ENCODE data around the gene EFTUD2. TPM values are rescaled to one million over a fixed set of nuclear protein-coding genes. Genes with fewer than 3 reads are reported as not detected.
A peak's percentile ranks its signal among the peaks of the same experiment; 100 is the strongest.

Gene EFTUD2
- total and polyA plus RNA-seq, 9 of the 15 experiments (the other 6 are each of a cell fraction or from before 2014, with no cell fraction given), result 65.8 to 362 (median 218) TPM

DNA sequence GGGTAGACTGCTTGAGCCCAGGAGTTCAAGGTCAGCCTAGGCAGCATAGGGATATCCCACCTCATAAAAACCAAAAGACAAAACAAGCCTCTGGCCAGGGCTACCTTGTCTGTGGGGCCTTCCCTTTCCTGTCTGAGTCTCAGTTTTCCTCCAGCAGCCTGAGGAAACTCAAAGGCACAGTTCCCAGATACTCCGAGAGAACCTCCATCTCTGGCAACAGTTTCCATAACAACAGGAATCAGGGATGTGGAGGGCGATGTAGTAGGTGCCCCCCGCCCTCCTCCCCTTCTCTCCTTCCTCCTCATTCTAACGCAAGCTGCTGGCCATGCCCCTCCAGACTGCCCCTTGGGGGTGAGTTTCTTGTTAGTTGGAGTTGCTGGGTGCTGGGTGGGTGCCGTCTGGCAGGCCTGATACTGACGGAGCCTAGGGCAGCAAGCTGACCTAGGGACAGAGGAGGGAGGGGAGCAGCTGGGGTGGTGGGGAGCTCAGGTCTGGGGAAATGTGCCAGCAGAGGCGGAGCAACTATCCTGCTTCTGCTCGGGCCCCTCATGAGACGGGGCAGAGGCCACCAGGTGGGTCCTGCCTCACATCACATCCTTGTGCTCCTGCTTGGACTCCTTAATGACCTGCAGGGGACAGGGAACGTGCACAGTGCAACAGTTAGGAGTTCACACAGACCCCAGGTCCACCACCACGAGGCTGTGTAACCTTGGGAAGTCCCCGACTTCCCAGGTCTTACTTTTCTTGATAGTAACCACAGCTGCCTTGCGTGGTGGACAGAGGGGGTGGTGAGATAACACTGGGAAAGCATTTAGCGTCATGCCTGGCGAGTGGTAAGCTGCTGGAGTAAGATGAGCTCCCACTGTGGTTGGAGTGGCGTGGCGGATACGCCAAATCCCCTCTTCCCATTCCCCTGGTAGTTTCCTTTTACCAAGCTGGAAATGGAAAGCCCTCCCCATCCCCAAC lies 7.8 kb upstream of the EFTUD2 start (continued):
- TF ChIP-seq, protein P1, sequence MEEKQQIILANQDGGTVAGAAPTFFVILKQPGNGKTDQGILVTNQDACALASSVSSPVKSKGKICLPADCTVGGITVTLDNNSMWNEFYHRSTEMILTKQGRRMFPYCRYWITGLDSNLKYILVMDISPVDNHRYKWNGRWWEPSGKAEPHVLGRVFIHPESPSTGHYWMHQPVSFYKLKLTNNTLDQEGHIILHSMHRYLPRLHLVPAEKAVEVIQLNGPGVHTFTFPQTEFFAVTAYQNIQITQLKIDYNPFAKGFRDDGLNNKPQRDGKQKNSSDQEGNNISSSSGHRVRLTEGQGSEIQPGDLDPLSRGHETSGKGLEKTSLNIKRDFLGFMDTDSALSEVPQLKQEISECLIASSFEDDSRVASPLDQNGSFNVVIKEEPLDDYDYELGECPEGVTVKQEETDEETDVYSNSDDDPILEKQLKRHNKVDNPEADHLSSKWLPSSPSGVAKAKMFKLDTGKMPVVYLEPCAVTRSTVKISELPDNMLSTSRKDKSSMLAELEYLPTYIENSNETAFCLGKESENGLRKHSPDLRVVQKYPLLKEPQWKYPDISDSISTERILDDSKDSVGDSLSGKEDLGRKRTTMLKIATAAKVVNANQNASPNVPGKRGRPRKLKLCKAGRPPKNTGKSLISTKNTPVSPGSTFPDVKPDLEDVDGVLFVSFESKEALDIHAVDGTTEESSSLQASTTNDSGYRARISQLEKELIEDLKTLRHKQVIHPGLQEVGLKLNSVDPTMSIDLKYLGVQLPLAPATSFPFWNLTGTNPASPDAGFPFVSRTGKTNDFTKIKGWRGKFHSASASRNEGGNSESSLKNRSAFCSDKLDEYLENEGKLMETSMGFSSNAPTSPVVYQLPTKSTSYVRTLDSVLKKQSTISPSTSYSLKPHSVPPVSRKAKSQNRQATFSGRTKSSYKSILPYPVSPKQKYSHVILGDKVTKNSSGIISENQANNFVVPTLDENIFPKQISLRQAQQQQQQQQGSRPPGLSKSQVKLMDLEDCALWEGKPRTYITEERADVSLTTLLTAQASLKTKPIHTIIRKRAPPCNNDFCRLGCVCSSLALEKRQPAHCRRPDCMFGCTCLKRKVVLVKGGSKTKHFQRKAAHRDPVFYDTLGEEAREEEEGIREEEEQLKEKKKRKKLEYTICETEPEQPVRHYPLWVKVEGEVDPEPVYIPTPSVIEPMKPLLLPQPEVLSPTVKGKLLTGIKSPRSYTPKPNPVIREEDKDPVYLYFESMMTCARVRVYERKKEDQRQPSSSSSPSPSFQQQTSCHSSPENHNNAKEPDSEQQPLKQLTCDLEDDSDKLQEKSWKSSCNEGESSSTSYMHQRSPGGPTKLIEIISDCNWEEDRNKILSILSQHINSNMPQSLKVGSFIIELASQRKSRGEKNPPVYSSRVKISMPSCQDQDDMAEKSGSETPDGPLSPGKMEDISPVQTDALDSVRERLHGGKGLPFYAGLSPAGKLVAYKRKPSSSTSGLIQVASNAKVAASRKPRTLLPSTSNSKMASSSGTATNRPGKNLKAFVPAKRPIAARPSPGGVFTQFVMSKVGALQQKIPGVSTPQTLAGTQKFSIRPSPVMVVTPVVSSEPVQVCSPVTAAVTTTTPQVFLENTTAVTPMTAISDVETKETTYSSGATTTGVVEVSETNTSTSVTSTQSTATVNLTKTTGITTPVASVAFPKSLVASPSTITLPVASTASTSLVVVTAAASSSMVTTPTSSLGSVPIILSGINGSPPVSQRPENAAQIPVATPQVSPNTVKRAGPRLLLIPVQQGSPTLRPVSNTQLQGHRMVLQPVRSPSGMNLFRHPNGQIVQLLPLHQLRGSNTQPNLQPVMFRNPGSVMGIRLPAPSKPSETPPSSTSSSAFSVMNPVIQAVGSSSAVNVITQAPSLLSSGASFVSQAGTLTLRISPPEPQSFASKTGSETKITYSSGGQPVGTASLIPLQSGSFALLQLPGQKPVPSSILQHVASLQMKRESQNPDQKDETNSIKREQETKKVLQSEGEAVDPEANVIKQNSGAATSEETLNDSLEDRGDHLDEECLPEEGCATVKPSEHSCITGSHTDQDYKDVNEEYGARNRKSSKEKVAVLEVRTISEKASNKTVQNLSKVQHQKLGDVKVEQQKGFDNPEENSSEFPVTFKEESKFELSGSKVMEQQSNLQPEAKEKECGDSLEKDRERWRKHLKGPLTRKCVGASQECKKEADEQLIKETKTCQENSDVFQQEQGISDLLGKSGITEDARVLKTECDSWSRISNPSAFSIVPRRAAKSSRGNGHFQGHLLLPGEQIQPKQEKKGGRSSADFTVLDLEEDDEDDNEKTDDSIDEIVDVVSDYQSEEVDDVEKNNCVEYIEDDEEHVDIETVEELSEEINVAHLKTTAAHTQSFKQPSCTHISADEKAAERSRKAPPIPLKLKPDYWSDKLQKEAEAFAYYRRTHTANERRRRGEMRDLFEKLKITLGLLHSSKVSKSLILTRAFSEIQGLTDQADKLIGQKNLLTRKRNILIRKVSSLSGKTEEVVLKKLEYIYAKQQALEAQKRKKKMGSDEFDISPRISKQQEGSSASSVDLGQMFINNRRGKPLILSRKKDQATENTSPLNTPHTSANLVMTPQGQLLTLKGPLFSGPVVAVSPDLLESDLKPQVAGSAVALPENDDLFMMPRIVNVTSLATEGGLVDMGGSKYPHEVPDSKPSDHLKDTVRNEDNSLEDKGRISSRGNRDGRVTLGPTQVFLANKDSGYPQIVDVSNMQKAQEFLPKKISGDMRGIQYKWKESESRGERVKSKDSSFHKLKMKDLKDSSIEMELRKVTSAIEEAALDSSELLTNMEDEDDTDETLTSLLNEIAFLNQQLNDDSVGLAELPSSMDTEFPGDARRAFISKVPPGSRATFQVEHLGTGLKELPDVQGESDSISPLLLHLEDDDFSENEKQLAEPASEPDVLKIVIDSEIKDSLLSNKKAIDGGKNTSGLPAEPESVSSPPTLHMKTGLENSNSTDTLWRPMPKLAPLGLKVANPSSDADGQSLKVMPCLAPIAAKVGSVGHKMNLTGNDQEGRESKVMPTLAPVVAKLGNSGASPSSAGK (IDR thresholded peaks at IDR 0.05), result peak; percentile 57
- TF ChIP-seq XRCC5 (IDR thresholded peaks at IDR 0.05; ENCODE audit: low read depth, low read length) (no peak), MTA3 (IDR thresholded peaks at IDR 0.05; ENCODE audit: borderline replicate concordance) (peak; percentile 69; the same call in 1 of the 2 replicates), RBFOX2 (IDR thresholded peaks at IDR 0.05; ENCODE audit: low read depth, low read length) (no peak), HDAC2 (IDR thresholded peaks at IDR 0.05) (peak; percentile 39; the same call in 1 of the 2 replicates), SNIP1 (IDR thresholded peaks at IDR 0.05; ENCODE audit: low read depth) (no peak)
- TF ChIP-seq, protein P2, sequence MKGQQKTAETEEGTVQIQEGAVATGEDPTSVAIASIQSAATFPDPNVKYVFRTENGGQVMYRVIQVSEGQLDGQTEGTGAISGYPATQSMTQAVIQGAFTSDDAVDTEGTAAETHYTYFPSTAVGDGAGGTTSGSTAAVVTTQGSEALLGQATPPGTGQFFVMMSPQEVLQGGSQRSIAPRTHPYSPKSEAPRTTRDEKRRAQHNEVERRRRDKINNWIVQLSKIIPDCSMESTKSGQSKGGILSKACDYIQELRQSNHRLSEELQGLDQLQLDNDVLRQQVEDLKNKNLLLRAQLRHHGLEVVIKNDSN (CRISPR knock-in tag; IDR thresholded peaks at IDR 0.05), result no peak
- TF ChIP-seq, protein P3, sequence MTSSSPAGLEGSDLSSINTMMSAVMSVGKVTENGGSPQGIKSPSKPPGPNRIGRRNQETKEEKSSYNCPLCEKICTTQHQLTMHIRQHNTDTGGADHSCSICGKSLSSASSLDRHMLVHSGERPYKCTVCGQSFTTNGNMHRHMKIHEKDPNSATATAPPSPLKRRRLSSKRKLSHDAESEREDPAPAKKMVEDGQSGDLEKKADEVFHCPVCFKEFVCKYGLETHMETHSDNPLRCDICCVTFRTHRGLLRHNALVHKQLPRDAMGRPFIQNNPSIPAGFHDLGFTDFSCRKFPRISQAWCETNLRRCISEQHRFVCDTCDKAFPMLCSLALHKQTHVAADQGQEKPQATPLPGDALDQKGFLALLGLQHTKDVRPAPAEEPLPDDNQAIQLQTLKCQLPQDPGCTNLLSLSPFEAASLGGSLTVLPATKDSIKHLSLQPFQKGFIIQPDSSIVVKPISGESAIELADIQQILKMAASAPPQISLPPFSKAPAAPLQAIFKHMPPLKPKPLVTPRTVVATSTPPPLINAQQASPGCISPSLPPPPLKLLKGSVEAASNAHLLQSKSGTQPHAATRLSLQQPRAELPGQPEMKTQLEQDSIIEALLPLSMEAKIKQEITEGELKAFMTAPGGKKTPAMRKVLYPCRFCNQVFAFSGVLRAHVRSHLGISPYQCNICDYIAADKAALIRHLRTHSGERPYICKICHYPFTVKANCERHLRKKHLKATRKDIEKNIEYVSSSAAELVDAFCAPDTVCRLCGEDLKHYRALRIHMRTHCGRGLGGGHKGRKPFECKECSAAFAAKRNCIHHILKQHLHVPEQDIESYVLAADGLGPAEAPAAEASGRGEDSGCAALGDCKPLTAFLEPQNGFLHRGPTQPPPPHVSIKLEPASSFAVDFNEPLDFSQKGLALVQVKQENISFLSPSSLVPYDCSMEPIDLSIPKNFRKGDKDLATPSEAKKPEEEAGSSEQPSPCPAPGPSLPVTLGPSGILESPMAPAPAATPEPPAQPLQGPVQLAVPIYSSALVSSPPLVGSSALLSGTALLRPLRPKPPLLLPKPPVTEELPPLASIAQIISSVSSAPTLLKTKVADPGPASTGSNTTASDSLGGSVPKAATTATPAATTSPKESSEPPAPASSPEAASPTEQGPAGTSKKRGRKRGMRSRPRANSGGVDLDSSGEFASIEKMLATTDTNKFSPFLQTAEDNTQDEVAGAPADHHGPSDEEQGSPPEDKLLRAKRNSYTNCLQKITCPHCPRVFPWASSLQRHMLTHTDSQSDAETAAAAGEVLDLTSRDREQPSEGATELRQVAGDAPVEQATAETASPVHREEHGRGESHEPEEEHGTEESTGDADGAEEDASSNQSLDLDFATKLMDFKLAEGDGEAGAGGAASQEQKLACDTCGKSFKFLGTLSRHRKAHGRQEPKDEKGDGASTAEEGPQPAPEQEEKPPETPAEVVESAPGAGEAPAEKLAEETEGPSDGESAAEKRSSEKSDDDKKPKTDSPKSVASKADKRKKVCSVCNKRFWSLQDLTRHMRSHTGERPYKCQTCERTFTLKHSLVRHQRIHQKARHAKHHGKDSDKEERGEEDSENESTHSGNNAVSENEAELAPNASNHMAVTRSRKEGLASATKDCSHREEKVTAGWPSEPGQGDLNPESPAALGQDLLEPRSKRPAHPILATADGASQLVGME (CRISPR knock-in tag; IDR thresholded peaks at IDR 0.05), result no peak

Measured in K562 (cell line).